ENCODE results near the gene CATSPERE.

- no peak for TF ChIP-seq CTCF (IDR thresholded peaks at IDR 0.05 in 4 of 5, conservative IDR thresholded peaks at IDR 0.05 in 1 of 5)
- no peak for TF ChIP-seq POLR2A (IDR thresholded peaks at IDR 0.05)
Observed at GRCh38 chr1:244636488-244637259, 175.6 kb downstream of the CATSPERE start.
